ENCODE data around the gene KCNIP4.

DNA sequence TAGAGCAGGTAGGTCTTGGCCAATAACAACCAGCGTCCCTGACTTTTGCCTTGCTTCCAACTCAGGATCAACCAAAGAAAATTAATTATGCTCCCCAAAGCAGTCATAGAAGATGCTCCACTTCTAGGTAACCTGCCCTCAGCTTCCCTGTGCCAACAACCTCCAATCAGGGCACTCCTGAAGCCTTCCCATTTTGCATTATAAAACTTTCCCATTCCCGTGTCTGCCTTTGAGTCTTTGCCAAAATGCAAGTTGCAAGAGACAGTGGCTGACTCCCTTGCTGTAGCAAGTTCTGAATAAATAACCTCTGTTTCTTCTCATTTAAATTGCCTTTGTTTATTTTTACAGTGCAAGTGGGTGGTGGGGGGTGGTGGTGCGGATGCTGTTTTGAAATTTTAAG is 830.3 kb downstream of the KCNIP4 start:
- TF ChIP-seq, protein P1, sequence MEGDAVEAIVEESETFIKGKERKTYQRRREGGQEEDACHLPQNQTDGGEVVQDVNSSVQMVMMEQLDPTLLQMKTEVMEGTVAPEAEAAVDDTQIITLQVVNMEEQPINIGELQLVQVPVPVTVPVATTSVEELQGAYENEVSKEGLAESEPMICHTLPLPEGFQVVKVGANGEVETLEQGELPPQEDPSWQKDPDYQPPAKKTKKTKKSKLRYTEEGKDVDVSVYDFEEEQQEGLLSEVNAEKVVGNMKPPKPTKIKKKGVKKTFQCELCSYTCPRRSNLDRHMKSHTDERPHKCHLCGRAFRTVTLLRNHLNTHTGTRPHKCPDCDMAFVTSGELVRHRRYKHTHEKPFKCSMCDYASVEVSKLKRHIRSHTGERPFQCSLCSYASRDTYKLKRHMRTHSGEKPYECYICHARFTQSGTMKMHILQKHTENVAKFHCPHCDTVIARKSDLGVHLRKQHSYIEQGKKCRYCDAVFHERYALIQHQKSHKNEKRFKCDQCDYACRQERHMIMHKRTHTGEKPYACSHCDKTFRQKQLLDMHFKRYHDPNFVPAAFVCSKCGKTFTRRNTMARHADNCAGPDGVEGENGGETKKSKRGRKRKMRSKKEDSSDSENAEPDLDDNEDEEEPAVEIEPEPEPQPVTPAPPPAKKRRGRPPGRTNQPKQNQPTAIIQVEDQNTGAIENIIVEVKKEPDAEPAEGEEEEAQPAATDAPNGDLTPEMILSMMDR (IDR thresholded peaks at IDR 0.05) = no peak
- TF ChIP-seq EP300 (IDR thresholded peaks at IDR 0.05) = no peak
- TF ChIP-seq POLR2A (IDR thresholded peaks at IDR 0.05; ENCODE audit: low read depth) = no peak

Data from esophagus muscularis mucosa (tissue), 4 donors.